IMR-90 (cell line): ENCODE results near the gene MAP2K6.

ENCODE experiments used
- BHLHE40 ChIP-seq: fragments of 150-350 bp; IDR thresholded peaks from 2 replicates; pipeline ENCODE4 v1.6.1; 2016; ENCODE audit warnings: mild to moderate bottlenecking, low read depth, low read length
- CHD1 ChIP-seq: IDR thresholded peaks from 2 replicates; pipeline ENCODE4 v1.6.1; 2012; ENCODE audit warnings: low read depth, low read length, improper control_type of control experiment
- CTCF ChIP-seq: conservative IDR thresholded peaks from 2 replicates; pipeline ENCODE4 v1.5.1; 2012; ENCODE audit warnings: mild to moderate bottlenecking, low read depth, low read length, improper control_type of control experiment
- MAFK ChIP-seq: IDR thresholded peaks from 2 replicates; pipeline ENCODE4 v1.6.1; 2012; ENCODE audit warnings: low read depth, low read length, improper control_type of control experiment
- MXI1 ChIP-seq: IDR thresholded peaks from 2 replicates; pipeline ENCODE4 v1.6.1; 2012; ENCODE audit warnings: low read depth, mild to moderate bottlenecking, low read length, moderate library complexity, borderline replicate concordance
- POLR2A ChIP-seq: IDR thresholded peaks from 2 replicates; pipeline ENCODE4 v1.6.1; 2012; ENCODE audit warnings: mild to moderate bottlenecking, low read depth, low read length
- RAD21 ChIP-seq: IDR thresholded peaks from 2 replicates; pipeline ENCODE4 v1.6.1; 2012; ENCODE audit warnings: low read length, improper control_type of control experiment
- RCOR1 ChIP-seq: IDR thresholded peaks from 2 replicates; pipeline ENCODE4 v1.6.1; 2012; ENCODE audit warnings: mild to moderate bottlenecking, low read length, improper control_type of control experiment; ENCODE audit not compliant: insufficient replicate concordance
- RFX5 ChIP-seq: IDR thresholded peaks from 2 replicates; pipeline ENCODE4 v1.8.0; 2012; ENCODE audit warnings: low read depth, mild to moderate bottlenecking, low read length, moderate library complexity
- USF2 ChIP-seq: fragments of 150-350 bp; IDR thresholded peaks from 2 replicates; pipeline ENCODE4 v1.6.1; 2017; ENCODE audit warnings: mild to moderate bottlenecking, antibody characterized with exemption, low read length, low read depth

GRCh38 chr17:69478916-69479315 lies 64.4 kb downstream of the MAP2K6 start:
- TF ChIP-seq CTCF: no peak
- no peak for TF ChIP-seq USF2
- no peak for TF ChIP-seq RAD21
- no peak for TF ChIP-seq RFX5
- TF ChIP-seq RCOR1: no peak
- no peak for TF ChIP-seq MXI1
- no peak for TF ChIP-seq POLR2A
- TF ChIP-seq MAFK: no peak
- TF ChIP-seq BHLHE40: no peak
- no peak for TF ChIP-seq CHD1
